T-helper 17 cell (primary cell): ENCODE measurements around the gene ACRBP. TPM values are rescaled to one million over a fixed set of nuclear protein-coding genes. Genes with fewer than 3 reads are reported as not detected.

ENCODE experiments used
- ATAC-seq: fragments of 150-1000 bp; cut with Tn5 transposase; 2 replicates; pipeline ENCODE4 v1.10.0; 2021; ENCODE audit warnings: mild to moderate bottlenecking, moderate library complexity
- DNase-seq, 3 donors: peaks; one replicate each; pipeline versions ENCODE4 v3.0.0 to v3.0.0-alpha.2; 2020 to 2021
- H3K9me3 ChIP-seq: one replicate; pipeline ENCODE4 v1.7.0; 2013; ENCODE audit warnings: low read length, mild to moderate bottlenecking; ENCODE audit not compliant: control insufficient read depth, poor library complexity, severe bottlenecking
- H3K27ac Mint-ChIP-seq: one replicate; pipeline ENCODE4 v1.8.0; 2022; ENCODE audit warnings: mild to moderate bottlenecking, moderate library complexity, mixed read lengths
- H3K27me3 Mint-ChIP-seq: one replicate; pipeline ENCODE4 v1.8.0; 2022; ENCODE audit warnings: mixed read lengths
- H3K36me3 Mint-ChIP-seq: one replicate; pipeline ENCODE4 v1.8.0; 2022; ENCODE audit warnings: low read depth, mixed read lengths
- H3K4me1 Mint-ChIP-seq: one replicate; pipeline ENCODE4 v1.8.0; 2022; ENCODE audit warnings: mild to moderate bottlenecking, mixed read lengths
- H3K4me3 Mint-ChIP-seq: one replicate; pipeline ENCODE4 v1.8.0; 2022; ENCODE audit warnings: mild to moderate bottlenecking, moderate library complexity, mixed read lengths
- total RNA-seq, 4 donors: library from RNA in 2 of 4; stranded (reverse) in 2 of 4; gene quantifications; one replicate each; pipeline ENCODE4 v1.2.3 and lab custom pipeline; 2022 to 2026

ACRBP gene
- total RNA-seq, 2 donors from 2014 or later, result 3.4 to 90.0 TPM

- no peak overlapping the region for H3K4me3 Mint-ChIP-seq
- DNase-seq (no peak), ATAC-seq (no peak)
- H3K4me1 Mint-ChIP-seq, result peaks cover 6% of the 10 kb centered on the region
- peaks cover 7% of the 10 kb centered on the region for H3K27me3 Mint-ChIP-seq
- H3K27ac Mint-ChIP-seq, result no peak overlapping the region
- no peaks in the 10 kb centered on the region for H3K36me3 Mint-ChIP-seq
- no peaks in the 10 kb centered on the region for H3K9me3 ChIP-seq
Observed at GRCh38 chr12:6641131-6641530, 6.1 kb downstream of the ACRBP start.

- ATAC-seq (no peak), DNase-seq (no peak)
- H3K36me3 Mint-ChIP-seq, result no peaks in the 10 kb centered on the region
- H3K4me3 Mint-ChIP-seq, result no peak overlapping the region
- H3K4me1 Mint-ChIP-seq, result peaks cover 9% of the 10 kb centered on the region
- H3K27me3 Mint-ChIP-seq, result peaks cover 7% of the 10 kb centered on the region
- no peak overlapping the region for H3K27ac Mint-ChIP-seq
- no peaks in the 10 kb centered on the region for H3K9me3 ChIP-seq
Observed at GRCh38 chr12:6640497-6640896, 6.7 kb downstream of the ACRBP start.

DNA sequence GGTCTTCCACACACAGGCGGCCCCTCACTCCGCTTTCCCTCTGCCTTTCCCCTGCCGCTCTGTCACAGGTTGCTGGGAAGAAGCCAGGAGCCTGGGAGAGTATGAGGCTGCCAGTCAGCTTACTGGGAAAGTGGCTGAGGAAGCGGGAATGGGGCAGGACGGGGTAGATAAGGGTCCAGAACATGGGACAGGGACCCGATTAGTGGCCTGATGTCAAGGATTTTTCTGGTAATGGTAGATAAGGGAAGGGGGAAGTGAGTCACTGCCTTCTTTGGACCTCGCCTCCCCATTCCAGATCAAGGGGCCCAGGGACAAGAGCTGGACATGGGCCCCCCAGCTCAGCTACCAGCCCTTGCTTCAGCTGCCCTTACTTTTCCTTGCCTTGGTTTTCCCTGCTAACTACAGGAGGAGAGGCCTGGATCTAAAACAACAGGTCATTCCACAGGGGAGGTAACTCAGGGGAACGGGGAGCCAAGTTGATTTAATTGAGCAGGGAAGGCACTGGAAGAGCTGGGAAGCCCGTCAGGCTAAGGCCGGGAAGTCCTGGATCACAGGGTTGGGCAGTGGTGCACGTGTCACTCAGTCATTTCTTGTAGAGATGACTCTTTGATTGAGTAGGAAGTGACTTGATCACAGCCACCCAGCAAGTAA, 8.0 kb downstream of the ACRBP start:
- DNase-seq (no peak), ATAC-seq (no peak)
- peaks cover 7% of the 10 kb centered on the region for H3K27me3 Mint-ChIP-seq
- peaks cover 13% of the 10 kb centered on the region for H3K4me1 Mint-ChIP-seq
- no peaks in the 10 kb centered on the region for H3K36me3 Mint-ChIP-seq
- no peak overlapping the region for H3K4me3 Mint-ChIP-seq
- H3K9me3 ChIP-seq, result no peaks in the 10 kb centered on the region
- no peak overlapping the region for H3K27ac Mint-ChIP-seq

- no peak for DNase-seq
- Mint-ChIP-seq H3K4me1 (peaks cover 13% of the 10 kb centered on the region), H3K36me3 (no peaks in the 10 kb centered on the region), H3K27ac (no peak overlapping the region), H3K27me3 (peaks cover 7% of the 10 kb centered on the region), H3K4me3 (no peak overlapping the region)
- no peaks in the 10 kb centered on the region for H3K9me3 ChIP-seq
- ATAC-seq, result no peak
Observed at GRCh38 chr12:6638305-6638704, 8.9 kb downstream of the ACRBP start.

- peak; percentile 36 for ATAC-seq
- H3K27ac Mint-ChIP-seq, result peak within 1 kb of the TSS; percentile 39
- H3K4me3 Mint-ChIP-seq, result peak within 1 kb of the TSS; percentile 74
Observed at GRCh38 chr12:6635856-6636531, 11.2 kb downstream of the ACRBP start, which contains the start of gene LPAR5. Gene LPAR5 (minus strand): TSS chr12:6635959. CDS start chr12:6621248, 14,711 bp downstream.

DNA sequence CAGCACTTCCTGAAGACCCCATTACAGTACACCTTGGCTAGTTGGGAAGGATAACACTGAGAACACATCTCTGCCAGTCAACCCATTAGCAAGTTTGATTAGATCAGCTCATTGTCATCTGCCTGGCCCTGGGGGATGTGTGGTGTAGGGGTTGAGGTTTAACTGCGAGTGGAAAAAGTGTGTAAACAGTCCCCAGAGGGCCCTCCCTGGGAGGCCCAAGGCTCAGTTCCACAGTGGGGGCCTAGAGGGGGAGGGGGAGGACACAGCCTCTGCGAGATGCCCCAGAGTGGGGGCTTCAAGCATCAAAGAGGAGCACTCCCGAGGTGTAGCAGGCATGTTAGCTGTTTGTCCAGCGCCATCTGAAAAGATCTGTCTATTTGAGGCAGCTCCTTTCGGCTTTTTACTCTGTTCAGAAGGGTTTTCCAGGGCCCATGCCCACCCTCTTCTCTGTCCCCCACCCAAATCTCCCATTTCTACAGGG, 11.8 kb downstream of the ACRBP start:
- no peaks in the 10 kb centered on the region for H3K27me3 Mint-ChIP-seq
- peak overlapping the region; percentile 39 for H3K27ac Mint-ChIP-seq
- H3K36me3 Mint-ChIP-seq, result no peaks in the 10 kb centered on the region
- no peaks in the 10 kb centered on the region for H3K9me3 ChIP-seq
- no peak for DNase-seq
- peak overlapping the region; percentile 74 for H3K4me3 Mint-ChIP-seq
- peak; percentile 38 for ATAC-seq
- peaks cover 30% of the 10 kb centered on the region for H3K4me1 Mint-ChIP-seq

More at GRCh38 chr12:6635856-6636531, 11.2 kb downstream of the ACRBP start, which contains the start of gene LPAR5:
- no peaks in the 10 kb centered on the region for H3K9me3 ChIP-seq
- Mint-ChIP-seq H3K36me3 (no peaks in the 10 kb centered on the region), H3K4me1 (peaks cover 30% of the 10 kb centered on the region), H3K27me3 (no peaks in the 10 kb centered on the region)
- no peak for DNase-seq

DNA sequence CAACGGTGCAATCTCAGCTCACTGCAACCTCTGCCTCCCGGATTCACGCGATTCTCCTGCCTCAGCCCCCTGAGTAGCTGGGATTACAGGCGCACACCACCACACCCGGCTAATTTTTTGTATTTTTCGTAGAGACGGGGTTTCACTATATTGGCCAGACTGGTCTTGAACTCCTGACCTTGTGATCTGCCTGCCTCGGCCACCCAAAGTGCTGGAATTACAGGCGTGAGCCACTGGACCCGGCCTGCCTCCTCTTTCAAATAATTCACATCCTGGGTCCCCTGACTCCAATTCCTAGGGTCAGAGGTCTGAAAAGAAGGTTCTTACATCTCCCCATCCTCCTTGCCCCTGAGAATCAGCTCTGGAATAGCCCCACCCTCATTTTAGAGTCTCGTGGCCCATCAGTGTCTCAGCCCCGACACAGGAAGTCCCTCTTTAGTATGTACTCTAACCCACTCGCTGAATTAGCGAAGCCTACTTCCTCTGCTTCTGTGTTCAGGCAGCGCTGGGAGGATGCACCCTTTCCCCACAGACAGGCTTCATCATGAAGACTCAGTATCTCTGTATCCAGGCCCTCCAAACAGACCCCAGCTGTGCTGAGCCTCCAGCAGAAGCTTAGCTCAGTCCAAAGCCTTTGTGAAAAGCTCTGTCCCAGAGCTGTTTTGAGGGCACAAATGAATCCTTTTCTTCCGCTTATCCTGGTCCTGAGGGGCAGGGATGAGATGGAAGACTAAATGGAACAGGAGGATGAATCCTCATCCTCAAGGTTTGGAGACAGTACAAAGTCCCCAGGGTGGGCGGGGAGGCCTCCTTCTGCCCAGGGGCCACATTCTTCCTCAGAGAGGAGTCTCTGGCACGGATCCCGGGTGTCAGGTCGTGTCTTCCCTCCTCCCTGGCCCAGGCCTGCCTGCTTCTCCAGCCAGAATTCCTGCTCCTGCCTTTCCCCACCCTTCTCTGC, 14.9 kb downstream of the ACRBP start:
- DNase-seq (no peak), ATAC-seq (peak; percentile 77)
- Mint-ChIP-seq H3K36me3 (no peaks in the 10 kb centered on the region), H3K4me3 (peak overlapping the region; percentile 91), H3K27ac (peak overlapping the region; percentile 94), H3K27me3 (no peaks in the 10 kb centered on the region), H3K4me1 (peaks cover 40% of the 10 kb centered on the region)
- H3K9me3 ChIP-seq, result no peaks in the 10 kb centered on the region

GRCh38 chr12:6631549-6631961, 15.7 kb downstream of the ACRBP start:
- Mint-ChIP-seq H3K27ac (peak overlapping the region; percentile 94), H3K36me3 (no peaks in the 10 kb centered on the region), H3K27me3 (no peaks in the 10 kb centered on the region), H3K4me1 (peaks cover 41% of the 10 kb centered on the region), H3K4me3 (peak overlapping the region; percentile 91)
- ATAC-seq (no peak), DNase-seq (no peak)
- no peaks in the 10 kb centered on the region for H3K9me3 ChIP-seq

DNA sequence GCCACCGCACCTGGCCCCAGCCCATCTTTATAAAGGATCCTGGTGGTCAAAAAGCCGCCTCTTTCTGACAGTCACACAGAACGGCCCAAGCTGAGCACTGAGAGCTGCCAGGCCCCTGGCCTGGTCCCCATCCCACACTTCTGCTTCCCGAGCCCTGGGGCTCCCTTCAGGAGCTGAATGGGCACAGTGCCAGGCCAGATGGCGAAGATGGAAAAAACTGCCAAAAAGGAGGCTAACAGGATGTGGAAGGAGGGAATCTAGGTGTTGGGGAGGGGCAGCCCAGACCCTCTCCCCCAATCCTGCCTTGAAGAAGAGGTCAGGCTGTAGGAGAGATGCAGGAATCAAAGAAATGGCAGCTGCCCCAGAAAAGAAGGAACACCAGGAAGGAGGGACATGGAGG, 16.5 kb downstream of the ACRBP start:
- Mint-ChIP-seq H3K27ac (peak overlapping the region; percentile 47), H3K36me3 (no peaks in the 10 kb centered on the region), H3K27me3 (no peaks in the 10 kb centered on the region), H3K4me3 (peak overlapping the region; percentile 91), H3K4me1 (peaks cover 35% of the 10 kb centered on the region)
- no peak for DNase-seq
- H3K9me3 ChIP-seq, result no peaks in the 10 kb centered on the region
- no peak for ATAC-seq

GRCh38 chr12:6627616-6628015, 19.6 kb downstream of the ACRBP start:
- ATAC-seq, result peak; percentile 87
- peak overlapping the region; percentile 93 for H3K4me3 Mint-ChIP-seq
- DNase-seq, result peak in 1 of 3 donors; percentile 39
- no peaks in the 10 kb centered on the region for H3K9me3 ChIP-seq
- H3K27ac Mint-ChIP-seq, result peak overlapping the region; percentile 95
- peaks cover 27% of the 10 kb centered on the region for H3K4me1 Mint-ChIP-seq
- no peaks in the 10 kb centered on the region for H3K36me3 Mint-ChIP-seq
- no peaks in the 10 kb centered on the region for H3K27me3 Mint-ChIP-seq

GRCh38 chr12:6626654-6627283, 20.5 kb downstream of the ACRBP start:
- Mint-ChIP-seq H3K27me3 (no peaks in the 10 kb centered on the region), H3K27ac (peak overlapping the region; percentile 95), H3K4me1 (peaks cover 20% of the 10 kb centered on the region), H3K36me3 (no peaks in the 10 kb centered on the region), H3K4me3 (peak overlapping the region; percentile 62)
- ATAC-seq (peak; percentile 26), DNase-seq (no peak)
- no peaks in the 10 kb centered on the region for H3K9me3 ChIP-seq

- ATAC-seq, result no peak
- Mint-ChIP-seq H3K27ac (no peak overlapping the region), H3K36me3 (no peaks in the 10 kb centered on the region)
Observed at GRCh38 chr12:6620885-6621274, 26.4 kb downstream of the ACRBP start.

More at GRCh38 chr12:6620885-6621274, 26.4 kb downstream of the ACRBP start:
- peak overlapping the region; percentile 77 for H3K4me3 Mint-ChIP-seq
- no peaks in the 10 kb centered on the region for H3K9me3 ChIP-seq
- H3K27me3 Mint-ChIP-seq, result no peaks in the 10 kb centered on the region
- DNase-seq, result no peak
- H3K4me1 Mint-ChIP-seq, result peaks cover 16% of the 10 kb centered on the region
